ENCODE data around the gene SIPA1L3.

Gene SIPA1L3

DNA sequence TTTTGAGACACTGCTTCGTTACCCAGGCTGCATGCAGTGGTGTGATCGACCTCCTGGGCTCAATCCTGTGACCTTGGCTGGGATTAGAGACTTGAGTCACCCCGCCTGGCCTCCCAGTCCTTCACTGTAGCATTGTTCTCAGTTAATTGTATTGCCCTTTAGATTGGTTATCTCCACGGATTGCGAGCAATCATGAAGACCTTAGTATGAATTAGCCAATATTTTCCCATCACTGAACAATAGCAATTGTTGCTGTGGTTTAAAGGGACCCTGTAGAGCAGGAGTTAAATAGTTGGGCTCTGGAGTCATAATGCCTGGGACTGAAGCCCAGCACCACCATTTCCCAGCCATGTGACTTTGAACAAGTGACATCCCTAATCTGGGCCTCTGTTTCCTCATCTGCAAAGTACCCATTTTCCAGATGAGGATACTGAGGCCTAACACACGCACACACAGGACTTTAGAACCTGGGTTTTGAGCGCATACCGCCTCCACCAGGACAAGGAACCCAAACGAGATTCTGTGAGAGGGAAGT lies 340.8 kb downstream of the SIPA1L3 start:
- DNase-seq, result no peak

DNA sequence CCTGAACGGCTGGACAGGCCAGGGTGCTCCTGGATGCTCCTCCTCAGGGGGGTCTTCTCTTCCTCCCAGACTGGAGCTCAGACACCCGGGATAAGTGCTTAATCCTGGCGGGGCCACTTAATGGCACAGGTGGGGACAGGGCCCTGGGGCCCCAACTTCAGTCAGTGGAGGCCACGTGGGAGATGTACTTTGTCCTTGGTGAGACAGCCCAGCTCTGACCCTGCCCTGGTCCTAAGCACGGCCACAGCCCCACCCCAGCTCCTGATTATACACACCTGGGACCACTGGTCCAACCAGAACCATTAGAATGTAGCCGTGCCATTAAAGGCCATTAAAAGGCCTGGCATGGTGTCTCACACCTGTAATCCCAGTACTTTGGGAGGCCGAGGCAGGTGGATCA lies 341.4 kb downstream of the SIPA1L3 start:
- no peak for DNase-seq

DNA sequence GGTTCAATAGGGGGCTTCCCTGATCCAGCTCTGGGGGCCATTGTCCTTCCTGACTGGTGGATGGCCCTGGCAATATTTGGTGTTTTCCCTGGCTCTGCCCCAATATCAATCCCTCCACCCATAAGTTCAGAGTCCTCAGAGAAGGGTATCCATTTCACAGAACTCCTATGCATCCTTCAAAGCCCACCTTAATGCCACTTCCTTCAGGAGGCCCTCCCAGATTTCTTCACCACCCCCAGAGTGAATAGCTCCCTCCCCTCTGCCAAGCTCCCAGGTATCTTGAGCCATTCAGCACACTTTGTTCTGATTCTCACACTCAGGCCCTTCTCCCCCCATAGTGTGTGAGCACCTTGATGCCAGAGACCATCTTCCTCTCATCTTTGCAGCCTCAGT lies 343.4 kb downstream of the SIPA1L3 start:
- DNase-seq, result no peak

DNA sequence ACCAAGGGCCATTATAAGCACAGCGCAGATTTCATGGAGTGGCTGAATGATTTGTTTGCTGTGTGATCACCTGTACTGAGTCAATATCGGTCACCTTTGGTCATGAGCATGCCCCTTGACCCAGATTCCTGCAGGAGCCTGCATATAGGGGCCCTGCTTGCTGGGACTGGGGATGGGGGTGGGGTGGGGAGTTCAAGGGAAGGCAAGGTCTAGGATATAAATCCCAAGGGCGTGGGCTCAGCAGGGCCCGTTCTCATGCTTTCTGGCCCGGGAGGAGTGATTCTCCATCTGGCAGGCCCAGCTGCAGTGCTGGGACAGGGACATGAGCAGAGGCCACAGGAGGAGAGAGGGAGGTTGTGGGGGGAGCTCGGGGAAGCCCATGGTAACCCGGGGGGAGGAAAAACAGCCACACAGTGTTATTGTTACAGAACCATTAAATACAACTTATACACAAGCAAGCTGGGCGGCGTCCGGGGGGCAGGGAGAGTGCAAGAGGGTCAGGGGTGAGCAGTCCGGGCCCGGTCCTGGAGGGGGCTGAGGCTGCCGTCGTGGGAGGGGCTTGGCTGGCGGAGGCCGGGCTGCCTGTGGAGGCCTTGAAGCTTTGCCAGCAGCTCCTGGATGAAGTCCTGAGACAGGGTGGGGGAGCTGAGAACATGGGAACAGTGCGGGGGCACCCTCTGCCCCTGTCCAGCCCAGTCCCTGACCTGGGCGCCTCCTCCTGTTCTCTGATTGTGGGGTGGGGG lies 344.0 kb downstream of the SIPA1L3 start:
- DNase-seq, result no peak

DNA sequence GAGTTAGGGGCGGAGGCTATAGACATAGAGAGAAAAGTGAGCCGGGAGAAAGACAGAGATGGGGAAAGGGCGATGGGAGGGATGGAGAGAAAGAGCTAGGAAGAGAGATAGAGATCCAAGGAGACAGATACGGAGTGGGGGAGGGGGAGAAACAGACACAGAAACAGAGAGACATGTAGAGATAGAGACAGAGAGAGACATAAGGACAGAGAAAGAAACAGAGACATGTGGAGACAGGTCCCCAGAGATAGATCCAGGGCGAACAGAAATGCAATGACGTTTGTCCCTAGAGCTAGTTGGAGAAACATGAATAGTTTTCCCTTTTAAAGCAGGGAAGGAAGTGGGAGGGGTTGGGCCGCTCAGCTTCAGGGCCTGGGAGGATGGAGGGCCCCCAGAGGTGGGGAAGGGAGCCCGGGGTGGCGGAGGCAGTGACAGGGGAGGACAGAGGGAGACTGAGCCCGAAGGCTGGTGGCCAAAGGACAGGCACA lies 344.6 kb downstream of the SIPA1L3 start:
- no peak for DNase-seq

DNA sequence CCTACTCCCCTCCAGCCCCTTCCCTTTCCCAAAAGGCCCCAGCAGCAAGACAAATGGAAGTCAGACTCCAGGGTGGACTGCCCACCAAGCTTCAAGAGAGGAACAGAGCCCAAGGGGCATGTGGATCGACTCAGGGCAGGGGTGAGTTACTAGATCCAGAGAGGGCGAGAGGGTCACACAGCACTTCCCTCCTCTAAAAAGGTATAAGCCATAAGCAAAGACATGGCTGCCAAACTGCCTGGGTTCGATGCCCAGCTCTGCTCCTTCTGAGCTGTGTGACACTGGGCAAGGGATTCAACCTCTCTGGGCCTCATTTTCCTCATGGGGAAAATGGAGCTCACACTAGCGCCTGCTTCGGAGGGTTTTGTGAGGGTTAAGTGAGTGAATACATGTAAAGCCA lies 345.4 kb downstream of the SIPA1L3 start:
- DNase-seq, result no peak

DNA sequence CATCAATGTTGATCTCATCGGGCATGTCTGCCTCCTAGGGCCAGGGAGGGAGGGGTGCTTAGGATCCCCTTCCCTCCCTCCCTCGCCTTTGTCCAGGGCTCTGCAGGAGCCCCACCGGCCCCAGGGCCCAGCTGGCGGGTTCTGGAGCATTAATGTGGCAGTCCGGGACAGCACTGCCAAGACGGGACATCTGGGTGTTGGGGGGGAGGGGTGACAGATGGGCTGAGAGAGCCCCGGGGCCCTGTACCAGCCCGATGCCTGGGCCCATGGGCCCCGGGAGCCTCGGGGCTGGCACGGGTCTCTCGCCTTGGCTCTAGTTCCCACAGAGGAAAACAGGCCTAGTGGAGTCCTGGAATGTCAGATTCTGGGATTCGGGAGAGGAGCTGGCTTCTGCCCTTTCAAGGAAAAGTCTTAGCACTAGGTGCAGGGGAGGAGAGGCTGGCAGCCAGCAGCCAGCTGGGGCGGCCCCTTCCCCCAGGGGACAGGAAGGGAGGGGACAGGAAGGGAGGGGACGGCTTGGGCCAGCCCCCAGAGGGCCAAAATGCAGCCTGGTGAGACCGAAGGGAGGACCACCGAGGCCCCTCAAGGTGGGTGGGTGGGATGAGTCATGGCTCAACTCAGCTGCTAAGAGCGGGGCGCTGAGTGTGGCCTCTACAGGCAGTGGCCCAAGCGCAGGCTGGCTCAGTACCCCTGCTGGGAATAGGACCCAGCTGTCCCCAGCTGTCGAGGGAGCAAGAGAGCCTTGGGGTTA lies 346.1 kb downstream of the SIPA1L3 start:
- DNase-seq, result no peak

DNA sequence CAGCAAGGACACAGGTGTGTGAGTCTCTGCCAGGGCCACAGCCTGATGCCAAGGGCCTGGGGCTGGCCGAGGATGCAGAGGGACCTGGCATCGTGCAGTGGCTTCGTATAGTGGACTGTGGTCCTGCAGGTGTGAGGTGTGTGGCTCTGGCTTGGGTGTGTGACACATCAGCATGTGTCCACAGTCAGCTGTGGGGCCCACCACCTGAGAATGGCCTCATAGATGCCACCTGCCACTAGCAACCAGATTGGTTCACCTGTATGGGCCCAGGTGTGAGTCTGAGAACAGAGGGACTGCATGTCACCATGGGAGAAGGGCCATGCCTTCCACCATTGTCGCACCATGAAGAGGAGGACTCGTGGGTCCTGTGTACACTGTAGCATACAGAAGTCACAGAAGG lies 346.8 kb downstream of the SIPA1L3 start:
- DNase-seq, result no peak

DNA sequence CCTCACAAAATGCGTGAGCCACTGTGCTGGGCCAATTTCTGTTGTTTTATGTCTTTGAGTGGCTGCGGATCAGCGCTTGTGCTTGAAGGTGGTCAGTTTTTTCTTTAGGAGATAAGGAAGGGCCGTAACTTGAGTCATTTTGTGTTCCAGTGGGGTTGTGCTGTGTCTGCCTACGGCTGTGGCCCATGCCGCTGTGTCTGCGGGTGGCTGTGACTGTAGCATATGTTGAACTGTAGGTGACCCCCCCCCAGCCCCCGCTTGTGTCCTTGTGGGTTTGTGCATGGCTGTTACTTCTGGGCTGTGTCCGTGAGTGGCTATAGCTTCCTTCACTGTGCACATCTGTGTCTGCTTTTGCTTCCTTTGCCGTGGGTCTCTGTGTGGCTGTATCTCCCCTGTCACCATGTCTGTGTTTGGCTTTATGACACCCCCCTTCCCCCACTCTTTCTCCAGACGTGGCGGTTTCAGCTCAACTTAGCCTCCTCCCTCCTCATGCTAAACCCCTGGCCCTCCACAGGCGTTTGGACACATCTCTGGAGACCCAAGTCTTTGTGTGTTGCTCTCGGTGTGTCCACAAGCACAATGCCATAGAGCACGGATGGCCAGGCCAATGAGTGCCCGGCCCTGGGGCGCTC lies 348.5 kb downstream of the SIPA1L3 start:
- no peak for DNase-seq

Data from NCI-H226 (cell line).